DND-41 (cell line): ENCODE measurements around the gene IDH3G.

ENCODE experiments used
- ATAC-seq: fragments of 200-7000 bp; cut with Tn5 transposase; 3 replicates; pipeline ENCODE4 v1.9.1; 2021; ENCODE audit warnings: low read depth; ENCODE audit not compliant: insufficient read depth
- DNase-seq: peaks from one replicate; pipeline ENCODE4 v3.0.0-alpha.2; 2020
- H2AFZ ChIP-seq: 2 replicates; pipeline ENCODE4 v1.6.0; 2012; ENCODE audit warnings: low read depth, low read length
- H3K27ac ChIP-seq: 2 replicates; pipeline ENCODE4 v1.5.1; 2012; ENCODE audit warnings: low read length, inconsistent platforms
- H3K27me3 ChIP-seq: fragments of 200-600 bp; sonication (generic); 2 replicates; pipeline ENCODE4 v1.6.0; 2012; ENCODE audit warnings: low read length, mild to moderate bottlenecking, inconsistent platforms; ENCODE audit not compliant: insufficient read depth, poor library complexity
- H3K36me3 ChIP-seq: 2 replicates; pipeline ENCODE4 v1.5.1; 2012; ENCODE audit warnings: low read length, inconsistent platforms; ENCODE audit not compliant: insufficient read depth
- H3K4me1 ChIP-seq: 2 replicates; pipeline ENCODE4 v1.5.1; 2012; ENCODE audit warnings: mild to moderate bottlenecking, low read length; ENCODE audit not compliant: insufficient read depth
- H3K4me2 ChIP-seq: 2 replicates; pipeline ENCODE4 v1.6.0; 2012; ENCODE audit warnings: mild to moderate bottlenecking, moderate library complexity, low read length, inconsistent platforms; ENCODE audit not compliant: insufficient read depth
- H3K4me3 ChIP-seq, 2 experiments: fragments of 200-600 bp in 1 of 2; shearing (Covaris generic) in 1 of 2; 2 replicates each; pipeline ENCODE4 v1.5.1; 2012 to 2016; ENCODE audit warnings: inconsistent platforms in 2 of 2, low read length in 2 of 2, mild to moderate bottlenecking in 2 of 2, low read depth in 1 of 2, moderate library complexity in 1 of 2
- H3K79me2 ChIP-seq: 2 replicates; pipeline ENCODE4 v1.6.0; 2012; ENCODE audit warnings: low read length, inconsistent platforms; ENCODE audit not compliant: insufficient read depth
- H3K9ac ChIP-seq: 2 replicates; pipeline ENCODE4 v1.6.0; 2012; ENCODE audit warnings: low read depth, mild to moderate bottlenecking, inconsistent platforms, low read length, moderate library complexity
- H3K9me3 ChIP-seq: 2 replicates; pipeline ENCODE4 v1.5.1; 2012; ENCODE audit warnings: low read length, moderate library complexity, mild to moderate bottlenecking, inconsistent platforms; ENCODE audit not compliant: insufficient read depth, severe bottlenecking
- H4K20me1 ChIP-seq: 2 replicates; pipeline ENCODE4 v1.6.0; 2012; ENCODE audit warnings: low read length; ENCODE audit not compliant: insufficient read depth
- CTCF ChIP-seq: IDR thresholded peaks from 2 replicates; pipeline ENCODE4 v1.5.1; 2012; ENCODE audit warnings: borderline replicate concordance, low read length, moderate library complexity, mild to moderate bottlenecking; ENCODE audit not compliant: poor library complexity, severe bottlenecking; ENCODE audit errors: extremely low read depth
- EZH2 ChIP-seq: IDR thresholded peaks from 3 replicates; pipeline ENCODE4 v1.6.1; 2012; ENCODE audit warnings: borderline replicate concordance, low read depth, mild to moderate bottlenecking, moderate library complexity, low read length, inconsistent platforms; ENCODE audit not compliant: severe bottlenecking

The IDH3G gene

GRCh38 chrX:153799326-153799725 is 5.2 kb upstream of the IDH3G start:
- H3K9me3 ChIP-seq = no peaks in the 10 kb centered on the region

GRCh38 chrX:153797415-153798015 is 3.3 kb upstream of the IDH3G start:
- H3K9me3 ChIP-seq = no peaks in the 10 kb centered on the region
- no peak overlapping the region for H3K9ac ChIP-seq
- H3K79me2 ChIP-seq = peaks cover 41% of the 10 kb centered on the region
- no peak overlapping the region for H3K4me2 ChIP-seq
- ATAC-seq (no peak), DNase-seq (no peak)
- H3K4me3 ChIP-seq = no peak overlapping the region
- H2AFZ ChIP-seq = no peak overlapping the region
- no peak overlapping the region for H3K27ac ChIP-seq
- H3K27me3 ChIP-seq = no peaks in the 10 kb centered on the region
- H4K20me1 ChIP-seq = peaks cover 28% of the 10 kb centered on the region
- TF ChIP-seq CTCF (no peak), EZH2 (no peak)
- H3K36me3 ChIP-seq = peaks cover 37% of the 10 kb centered on the region
- H3K4me1 ChIP-seq = peaks cover 27% of the 10 kb centered on the region

More at GRCh38 chrX:153799326-153799725, 5.2 kb upstream of the IDH3G start:
- no peak for ATAC-seq
- Histone ChIP-seq H3K27me3 (no peaks in the 10 kb centered on the region), H3K4me1 (peaks cover 17% of the 10 kb centered on the region), H3K79me2 (peaks cover 24% of the 10 kb centered on the region), H3K4me2 (no peak overlapping the region), H3K4me3 (no peak overlapping the region), H3K36me3 (peaks cover 35% of the 10 kb centered on the region), H3K27ac (no peak overlapping the region), H2AFZ (no peak overlapping the region), H3K9ac (no peak overlapping the region), H4K20me1 (peaks cover 19% of the 10 kb centered on the region; the same call in 1 of the 2 replicates)
- TF ChIP-seq CTCF (no peak), EZH2 (no peak)
- no peak for DNase-seq

GRCh38 chrX:153794897-153795816 is 982 bp upstream of the IDH3G start:
- Histone ChIP-seq H3K79me2 (peaks cover 63% of the 10 kb centered on the region), H2AFZ (peak overlapping the region; percentile 68), H3K9ac (peak overlapping the region; percentile 79), H4K20me1 (peaks cover 37% of the 10 kb centered on the region), H3K4me3 (peak overlapping the region; percentile 94 to 97), H3K36me3 (peaks cover 57% of the 10 kb centered on the region), H3K9me3 (no peaks in the 10 kb centered on the region), H3K4me1 (peaks cover 39% of the 10 kb centered on the region), H3K27me3 (no peaks in the 10 kb centered on the region), H3K4me2 (peak overlapping the region; percentile 93), H3K27ac (peak overlapping the region; percentile 83)
- ATAC-seq = 0 out of 3 replicates have a peak, but pooled peaks have one; percentile 3
- TF ChIP-seq EZH2 = no peak
- TF ChIP-seq CTCF = no peak
- peak; percentile 26 for DNase-seq
